GM18502 (cell line): ENCODE results near the gene RAB17.

Experiments
- ATAC-seq: cut with Tn5 transposase; IDR thresholded peaks from one replicate; pipeline ENCODE4 v1.9.1; 2021; ENCODE audit warnings: mild to moderate bottlenecking; ENCODE audit not compliant: unreplicated experiment, poor library complexity

Gene RAB17

DNA sequence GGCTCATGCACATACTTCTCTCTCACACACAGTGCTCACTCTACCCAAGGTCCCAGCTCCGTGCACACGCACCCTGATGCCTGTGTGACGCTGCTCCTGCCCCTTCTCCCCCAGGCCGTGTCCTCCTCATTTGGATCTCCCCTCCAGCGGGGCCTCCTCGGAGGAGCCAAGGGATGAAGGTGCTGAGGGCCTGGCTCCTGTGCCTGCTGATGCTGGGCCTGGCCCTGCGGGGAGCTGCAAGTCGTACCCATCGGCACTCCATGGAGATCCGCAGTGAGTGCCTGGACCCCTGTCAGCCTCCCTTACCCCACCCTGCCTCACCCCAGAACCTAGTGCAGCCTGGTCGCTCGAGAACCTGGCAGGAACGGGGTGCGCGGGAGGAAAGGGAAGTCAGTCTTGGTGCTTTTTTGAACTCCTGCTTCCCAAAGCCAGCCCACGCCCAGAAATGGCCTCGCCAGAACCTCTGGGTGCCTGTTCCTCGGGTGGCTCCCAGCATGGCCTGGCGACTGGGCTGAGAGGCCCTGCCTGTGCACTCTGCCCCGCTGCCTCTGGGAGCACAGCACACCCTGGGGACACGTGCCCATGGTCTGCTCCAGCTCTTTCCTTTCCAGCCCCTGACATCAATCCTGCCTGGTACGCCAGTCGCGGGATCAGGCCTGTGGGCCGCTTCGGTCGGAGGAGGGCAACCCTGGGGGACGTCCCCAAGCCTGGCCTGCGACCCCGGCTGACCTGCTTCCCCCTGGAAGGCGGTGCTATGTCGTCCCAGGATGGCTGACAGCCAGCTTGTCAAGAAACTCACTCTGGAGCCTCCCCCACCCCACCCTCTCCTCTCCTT, 23.9 kb downstream of the RAB17 start, which contains the start of gene PRLH:
Gene PRLH (plus strand): TSS at position 174 of the 835 bp plus-strand sequence. CDS start 0 bp downstream, at position 174.
- ATAC-seq, result no peak

GRCh38 chr2:237565974-237566373, 24.6 kb downstream of the RAB17 start:
- ATAC-seq, result no peak

DNA sequence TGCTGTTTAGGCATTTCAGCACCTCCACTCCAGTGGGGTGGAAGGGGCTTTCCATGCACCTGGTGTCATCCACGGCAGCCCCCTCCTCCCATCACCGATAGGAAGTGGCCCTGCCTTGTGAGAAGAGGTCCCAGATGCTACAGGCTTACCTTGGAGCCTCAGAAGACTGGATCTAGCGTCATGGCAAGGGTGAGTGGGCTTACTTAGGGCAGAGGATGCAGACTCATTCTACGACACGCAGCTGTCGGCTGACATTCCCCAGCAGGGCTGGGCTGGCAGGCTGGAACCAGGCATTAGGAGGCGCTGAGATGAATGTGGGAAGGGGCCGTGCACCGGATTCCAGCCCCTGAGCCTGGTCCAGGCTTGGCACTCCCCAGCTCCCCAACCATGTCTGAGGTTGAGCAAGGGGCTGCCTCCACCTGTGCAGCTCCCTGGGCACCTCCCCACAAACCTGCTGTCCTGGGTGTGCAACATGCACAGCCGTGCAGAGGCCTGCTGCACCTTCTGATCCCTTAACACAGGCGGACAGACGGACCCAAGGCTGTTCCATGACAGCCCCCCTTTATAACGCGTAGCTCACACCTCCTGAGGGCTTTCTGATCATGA, 25.9 kb downstream of the RAB17 start:
- ATAC-seq, result no peak

GRCh38 chr2:237563816-237564215, 26.7 kb downstream of the RAB17 start:
- ATAC-seq, result no peak

- no peak for ATAC-seq
Measured at GRCh38 chr2:237561221-237561620, 29.3 kb downstream of the RAB17 start.

DNA sequence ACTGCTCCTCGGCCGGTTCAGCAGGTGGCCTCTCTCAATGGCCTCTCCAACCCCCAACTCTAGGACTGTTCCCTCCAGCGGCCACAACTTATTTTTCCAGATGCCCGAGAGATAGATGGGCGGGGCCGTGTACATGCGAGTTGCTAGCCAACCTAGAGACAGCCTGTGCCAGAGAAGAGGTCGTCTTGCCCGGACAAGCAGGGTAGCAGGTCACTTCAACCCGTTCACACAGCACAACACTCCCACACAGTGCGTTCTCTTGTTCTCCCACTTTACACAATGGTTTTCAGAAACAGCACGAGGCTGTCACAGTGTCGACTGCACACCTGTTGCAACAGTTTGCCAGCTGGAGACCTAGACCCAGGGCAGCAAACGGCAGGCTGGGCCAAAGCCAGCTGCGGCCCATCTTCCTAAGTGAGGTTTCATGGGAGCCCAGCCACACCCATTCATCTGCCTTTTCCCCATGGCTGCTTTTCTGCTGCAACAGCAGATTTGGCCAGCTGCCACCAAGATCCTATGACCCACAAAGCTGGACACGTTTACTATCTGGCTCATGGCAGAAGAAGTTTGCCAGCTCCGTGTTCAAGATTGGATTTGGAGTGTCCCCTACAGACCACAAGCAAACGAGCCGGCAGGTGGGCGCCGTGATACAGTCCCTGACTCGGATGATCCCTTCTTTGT, 31.4 kb downstream of the RAB17 start:
- ATAC-seq, result no peak

- ATAC-seq, result peak; percentile 30
Measured at GRCh38 chr2:237557633-237558015, 32.9 kb downstream of the RAB17 start.

- ATAC-seq, result peak; percentile 93
Measured at GRCh38 chr2:237556773-237557632, 33.5 kb downstream of the RAB17 start.

- ATAC-seq, result no peak
Measured at GRCh38 chr2:237555560-237555959, 35.0 kb downstream of the RAB17 start.

GRCh38 chr2:237553948-237554347, 36.6 kb downstream of the RAB17 start:
- ATAC-seq, result no peak

- no peak for ATAC-seq
Measured at GRCh38 chr2:237552908-237553307, 37.6 kb downstream of the RAB17 start.

DNA sequence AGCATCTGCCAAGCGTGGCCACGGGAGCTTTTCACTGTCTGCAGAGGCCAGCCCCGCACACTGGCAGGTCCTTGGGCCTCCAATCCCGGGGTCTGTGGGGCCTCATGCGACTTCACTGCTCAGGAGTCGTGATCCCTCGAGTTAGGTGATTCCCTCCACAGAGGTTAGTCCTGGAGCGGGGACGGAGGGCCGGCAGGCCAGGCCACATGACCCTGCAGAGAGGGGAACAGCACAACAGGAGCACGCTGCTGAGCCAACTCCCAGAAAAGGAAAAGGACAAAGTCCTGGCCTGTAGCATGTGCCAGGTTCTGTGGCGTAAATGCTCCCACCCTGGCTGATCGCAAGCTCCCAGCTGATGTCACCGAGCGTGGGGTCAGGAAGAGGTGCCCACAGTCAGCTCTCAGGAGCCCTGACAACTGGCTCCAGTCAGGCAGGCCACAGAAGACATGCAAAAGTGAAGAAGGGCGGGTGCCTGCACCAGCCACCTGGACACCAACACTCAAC, 39.4 kb downstream of the RAB17 start:
- no peak for ATAC-seq

- ATAC-seq, result no peak
Measured at GRCh38 chr2:237549643-237550415, 40.7 kb downstream of the RAB17 start.

- no peak for ATAC-seq
Measured at GRCh38 chr2:237549216-237549615, 41.3 kb downstream of the RAB17 start.

DNA sequence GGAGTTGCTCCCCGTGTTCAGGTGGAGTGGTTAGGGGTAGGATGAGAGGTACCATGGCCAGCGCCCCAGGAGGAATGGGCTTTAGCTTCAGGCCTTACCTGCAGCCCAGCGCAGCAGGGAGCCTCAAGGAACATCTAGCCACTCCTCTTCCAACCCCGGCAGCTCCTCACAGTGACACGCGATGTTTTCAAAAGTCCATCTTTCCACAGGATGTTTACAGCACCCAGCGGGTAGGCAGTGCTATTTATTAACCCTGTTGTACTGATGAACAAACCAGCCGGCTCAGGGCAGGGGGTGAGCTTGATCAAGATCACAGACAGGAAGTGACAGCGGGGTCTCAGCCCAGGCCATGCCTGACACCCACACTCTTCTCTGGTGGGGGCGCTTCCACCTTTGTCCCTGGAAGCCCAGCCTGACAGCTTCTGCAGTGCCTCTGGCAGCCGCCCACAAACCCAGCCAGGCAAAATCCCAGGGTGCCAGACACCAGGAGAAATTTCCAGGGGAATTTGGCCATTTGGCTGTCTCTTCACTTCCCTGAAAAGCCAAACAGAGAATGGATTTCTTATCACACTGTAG, 42.6 kb downstream of the RAB17 start:
- no peak for ATAC-seq

GRCh38 chr2:237546876-237547395, 43.6 kb downstream of the RAB17 start:
- ATAC-seq, result no peak

GRCh38 chr2:237546040-237546875, 44.3 kb downstream of the RAB17 start:
- ATAC-seq, result no peak
